PC-9 (cell line): ENCODE data around the gene RABL6. TPM values are rescaled to one million over a fixed set of nuclear protein-coding genes. Genes with fewer than 3 reads are reported as not detected.
"Not testable (repeated sequence)": the region's sequence is repeated elsewhere in the genome, so short reads cannot be mapped to it uniquely, and the experiment has no call there.

Source experiments
- BruUV-seq: library from RNA; stranded (reverse); fragments of 400-500 nt; replicated peaks from 2 replicates; lab custom pipeline; 2021; lab: Mats Ljungman, UMichigan
- CTCF ChIA-PET: fragments of 300-600 bp; sonication (Branson Sonifier 250); formaldehyde crosslinking; loops from one replicate; lab custom pipeline; 2022; ENCODE audit warnings: antibody characterized with exemption; lab: Charles Lee
- POLR2A ChIA-PET: fragments of 300-600 bp; sonication (Branson Sonifier 250); formaldehyde crosslinking; loops from one replicate; lab custom pipeline; 2022; ENCODE audit warnings: antibody characterized with exemption; ENCODE audit not compliant: unreplicated experiment; lab: Charles Lee
- DNase-seq, 2 experiments: peaks; one replicate each; pipeline versions ENCODE4 v3.0.0 to v3.0.0-alpha.2; 2015 to 2022; ENCODE audit warnings: mixed read lengths in 1 of 2
- H2AFZ ChIP-seq: fragments of 200-600 bp; sonication (generic); 2 replicates; pipeline ENCODE4 v1.8.1; 2017; ENCODE audit warnings: antibody characterized with exemption
- H3F3A ChIP-seq: fragments of 200-600 bp; sonication (generic); 2 replicates; pipeline ENCODE4 v1.8.1; 2017; ENCODE audit warnings: antibody characterized with exemption, mild to moderate bottlenecking, low read depth; ENCODE audit not compliant: insufficient read depth
- H3K27ac ChIP-seq: fragments of 200-600 bp; sonication (generic); 2 replicates; pipeline ENCODE4 v1.6.1; 2016; ENCODE audit warnings: mixed run types
- H3K27me3 ChIP-seq: fragments of 200-600 bp; sonication (generic); 2 replicates; pipeline ENCODE4 v1.6.1; 2016; ENCODE audit warnings: low read depth, mixed run types; ENCODE audit not compliant: insufficient read depth
- H3K36me3 ChIP-seq: fragments of 200-600 bp; sonication (generic); 2 replicates; pipeline ENCODE4 v1.6.1; 2016; ENCODE audit warnings: low read depth, mixed run types
- H3K4me1 ChIP-seq: fragments of 200-600 bp; sonication (generic); replicated peaks from 2 replicates; pipeline ENCODE4 v1.6.1; 2016; ENCODE audit warnings: mixed run types; ENCODE audit not compliant: insufficient read depth
- H3K4me2 ChIP-seq: fragments of 200-600 bp; sonication (generic); 2 replicates; pipeline ENCODE4 v1.6.1; 2017; ENCODE audit warnings: mixed run types
- H3K4me3 ChIP-seq: fragments of 200-600 bp; sonication (generic); 2 replicates; pipeline ENCODE4 v1.6.1; 2016; ENCODE audit warnings: mixed run types
- H3K79me2 ChIP-seq: fragments of 200-600 bp; sonication (generic); 2 replicates; pipeline ENCODE4 v1.6.1; 2017; ENCODE audit warnings: low read depth, mixed run types
- H3K9me2 ChIP-seq: fragments of 200-600 bp; sonication (generic); 2 replicates; pipeline ENCODE4 v1.8.1; 2017; ENCODE audit warnings: mild to moderate bottlenecking; ENCODE audit not compliant: insufficient read depth
- H3K9me3 ChIP-seq: fragments of 200-600 bp; sonication (generic); 2 replicates; pipeline ENCODE4 v1.8.1; 2016; ENCODE audit warnings: low read depth; ENCODE audit not compliant: insufficient read depth
- H4K20me1 ChIP-seq: fragments of 200-600 bp; sonication (generic); 2 replicates; pipeline ENCODE4 v1.8.1; 2017; ENCODE audit not compliant: insufficient read depth
- CTCF ChIP-seq: fragments of 200-600 bp; sonication (generic); conservative IDR thresholded peaks from 2 replicates; pipeline ENCODE4 v1.6.1; 2017; ENCODE audit warnings: mixed run types, antibody characterized with exemption, mild to moderate bottlenecking, moderate library complexity
- EZH2 ChIP-seq: fragments of 200-600 bp; sonication (generic); IDR thresholded peaks from 2 replicates; pipeline ENCODE4 v1.8.0; 2017; ENCODE audit warnings: antibody characterized with exemption, low read depth
- intact Hi-C: fragments of 100-400 bp; cut with micrococcal nuclease; formaldehyde crosslinking; loops from one replicate; pipeline ENCODE4 v1.10.0; 2022; ENCODE audit not compliant: unreplicated experiment
- total RNA-seq: library from RNA; stranded (reverse); gene quantifications from 2 replicates; pipeline ENCODE4 v1.2.3, GENCODE V29; 2021

Gene RABL6
- total RNA-seq, 1 experiment from 2014 or later, result 116 TPM

- DNase-seq, result no peak
- ChIA-PET POLR2A (no interaction called here), CTCF (interaction anchor here (0.6 kb wide), 1 partner anchor 13 kb away, joined by 15 read pairs; no protein-coding TSS in a partner anchor)
- Histone ChIP-seq H2AFZ (no peak overlapping the region), H3K27me3 (no peaks in the 10 kb centered on the region), H3K79me2 (no peaks in the 10 kb centered on the region), H3K9me3 (no peaks in the 10 kb centered on the region), H4K20me1 (no peaks in the 10 kb centered on the region; the same call in 1 of the 2 replicates), H3K4me2 (no peak overlapping the region), H3K4me3 (no peak overlapping the region), H3K4me1 (no peaks in the 10 kb centered on the region), H3K27ac (no peak overlapping the region), H3F3A (peaks cover 17% of the 10 kb centered on the region; the same call in 1 of the 2 replicates), H3K36me3 (no peaks in the 10 kb centered on the region), H3K9me2 (no peaks in the 10 kb centered on the region)
- TF ChIP-seq EZH2, result no peak
- TF ChIP-seq CTCF, result no peak
- intact Hi-C loops, result no loop called here
- BruUV-seq, result no TSS peak
Observed at GRCh38 chr9:136831720-136832104, 24.0 kb downstream of the RABL6 start.

GRCh38 chr9:136832581-136832980 lies 24.8 kb downstream of the RABL6 start:
- no peaks in the 10 kb centered on the region for H3K79me2 ChIP-seq
- intact Hi-C loops, result no loop called here
- CTCF ChIA-PET, result no interaction called here
- H3K27ac ChIP-seq, result no peak overlapping the region
- H4K20me1 ChIP-seq, result no peaks in the 10 kb centered on the region; the same call in 1 of the 2 replicates
- H3F3A ChIP-seq, result peaks cover 17% of the 10 kb centered on the region; the same call in 1 of the 2 replicates
- POLR2A ChIA-PET, result no interaction called here
- H3K27me3 ChIP-seq, result no peaks in the 10 kb centered on the region
- no TSS peak for BruUV-seq
- peak in 1 of 2 experiments; percentile 34 for DNase-seq
- no peak overlapping the region for H3K4me3 ChIP-seq
- H3K4me1 ChIP-seq, result no peaks in the 10 kb centered on the region
- H3K4me2 ChIP-seq, result no peak overlapping the region
- TF ChIP-seq CTCF (no peak), EZH2 (no peak)
- no peak overlapping the region for H2AFZ ChIP-seq
- H3K9me2 ChIP-seq, result no peaks in the 10 kb centered on the region
- no peaks in the 10 kb centered on the region for H3K36me3 ChIP-seq
- no peaks in the 10 kb centered on the region for H3K9me3 ChIP-seq

- H3K27me3 ChIP-seq, H3K4me2 ChIP-seq, H3K27ac ChIP-seq, BruUV-seq, H3K79me2 ChIP-seq, H2AFZ ChIP-seq, H3K9me2 ChIP-seq, H4K20me1 ChIP-seq, DNase-seq, H3K4me1 ChIP-seq, H3K4me3 ChIP-seq, intact Hi-C loops, CTCF ChIA-PET, H3K9me3 ChIP-seq, H3K36me3 ChIP-seq: not testable (repeated sequence)
- POLR2A ChIA-PET, result interaction anchor here (0.6 kb wide), 1 partner anchor 65 kb away, joined by 3 read pairs; no protein-coding TSS in a partner anchor
- H3F3A ChIP-seq, result peaks cover 17% of the 10 kb centered on the region; the same call in 1 of the 2 replicates
Observed at GRCh38 chr9:136833381-136834048, 25.8 kb downstream of the RABL6 start.
